Astrocyte (in vitro differentiated cells and primary cell): ENCODE results near the gene TTLL9. TPM values are rescaled to one million over a fixed set of nuclear protein-coding genes. Genes with fewer than 3 reads are reported as not detected.

Source experiments
- DNase-seq: peaks from one replicate; pipeline ENCODE4 v3.0.0-alpha.2; 2010; ENCODE audit warnings: low read depth
- FAIRE-seq: peaks from 2 replicates; lab custom pipeline; 2011; peaks lifted over from hg19 to GRCh38; lab: Jason Lieb, UNC
- H2AFZ ChIP-seq: 2 replicates; pipeline ENCODE4 v1.6.0; 2012; ENCODE audit warnings: low read depth, low read length, inconsistent platforms
- H3K27ac ChIP-seq: 2 replicates; pipeline ENCODE4 v1.5.1; 2011; ENCODE audit warnings: low read depth, low read length, inconsistent platforms
- H3K27me3 ChIP-seq: 2 replicates; pipeline ENCODE4 v1.6.0; 2011; ENCODE audit warnings: low read length, inconsistent platforms; ENCODE audit not compliant: insufficient read depth
- H3K36me3 ChIP-seq: 2 replicates; pipeline ENCODE4 v1.5.1; 2011; ENCODE audit warnings: low read length, inconsistent platforms; ENCODE audit not compliant: insufficient read depth
- H3K4me1 ChIP-seq: 2 replicates; pipeline ENCODE4 v1.5.1; 2011; ENCODE audit warnings: low read length, inconsistent platforms; ENCODE audit not compliant: insufficient read depth
- H3K4me2 ChIP-seq: 2 replicates; pipeline ENCODE4 v1.6.0; 2012; ENCODE audit warnings: low read length, inconsistent platforms
- H3K4me3 ChIP-seq: 2 replicates; pipeline ENCODE4 v1.5.1; 2011; ENCODE audit warnings: low read depth, mild to moderate bottlenecking, low read length, inconsistent platforms; ENCODE audit not compliant: insufficient read depth
- H3K79me2 ChIP-seq: 2 replicates; pipeline ENCODE4 v1.6.0; 2012; ENCODE audit warnings: mild to moderate bottlenecking, low read length, inconsistent platforms; ENCODE audit not compliant: insufficient read depth
- H3K9ac ChIP-seq: 2 replicates; pipeline ENCODE4 v1.6.0; 2012; ENCODE audit warnings: mild to moderate bottlenecking, low read length, inconsistent platforms
- H3K9me3 ChIP-seq: 2 replicates; pipeline ENCODE4 v1.5.1; 2012; ENCODE audit warnings: low read depth, mild to moderate bottlenecking, low read length, inconsistent platforms; ENCODE audit not compliant: insufficient read depth
- H4K20me1 ChIP-seq: 2 replicates; pipeline ENCODE4 v1.6.0; 2012; ENCODE audit warnings: low read length, inconsistent platforms; ENCODE audit not compliant: insufficient read depth
- H3K27ac Mint-ChIP-seq: one replicate; pipeline ENCODE4 v1.8.0; 2021; ENCODE audit warnings: mild to moderate bottlenecking, mixed read lengths; ENCODE audit not compliant: unreplicated experiment
- H3K27me3 Mint-ChIP-seq: one replicate; pipeline ENCODE4 v1.8.0; 2021; ENCODE audit warnings: low read depth, mixed read lengths; ENCODE audit not compliant: unreplicated experiment
- H3K36me3 Mint-ChIP-seq: one replicate; pipeline ENCODE4 v1.8.0; 2021; ENCODE audit warnings: low read depth, mixed read lengths; ENCODE audit not compliant: unreplicated experiment
- H3K4me1 Mint-ChIP-seq: one replicate; pipeline ENCODE4 v1.8.0; 2021; ENCODE audit warnings: low read depth, mixed read lengths; ENCODE audit not compliant: unreplicated experiment
- H3K4me3 Mint-ChIP-seq: one replicate; pipeline ENCODE4 v1.8.0; 2021; ENCODE audit warnings: mild to moderate bottlenecking, moderate library complexity, mixed read lengths; ENCODE audit not compliant: unreplicated experiment
- H3K9me3 Mint-ChIP-seq: one replicate; pipeline ENCODE4 v1.8.0; 2021; ENCODE audit warnings: mild to moderate bottlenecking, mixed read lengths; ENCODE audit not compliant: unreplicated experiment
- CTCF ChIP-seq: IDR thresholded peaks from 2 replicates; pipeline ENCODE4 v1.5.1; 2011; ENCODE audit warnings: low read depth, mild to moderate bottlenecking, inconsistent platforms, low read length, moderate library complexity; ENCODE audit not compliant: insufficient read depth
- EZH2 ChIP-seq: IDR thresholded peaks from 2 replicates; pipeline ENCODE4 v1.6.1; 2012; ENCODE audit warnings: mild to moderate bottlenecking, low read length, inconsistent platforms; ENCODE audit not compliant: insufficient read depth
- total RNA-seq: library from RNA; stranded (reverse); gene quantifications from 2 replicates; pipeline ENCODE4 v1.2.1, GENCODE V29; 2021

TTLL9 gene
- total RNA-seq, 1 donor from 2014 or later: 0.41 TPM

GRCh38 chr20:31848088-31848999 lies 22.1 kb upstream of the TTLL9 start:
- no peaks in the 10 kb centered on the region for H3K36me3 ChIP-seq
- H2AFZ ChIP-seq: no peak overlapping the region
- Mint-ChIP-seq H3K27ac (no peak overlapping the region), H3K4me3 (no peak overlapping the region), H3K36me3 (no peaks in the 10 kb centered on the region), H3K4me1 (peaks cover 16% of the 10 kb centered on the region), H3K27me3 (peaks cover 42% of the 10 kb centered on the region), H3K9me3 (peaks cover 10% of the 10 kb centered on the region)
- H3K27ac ChIP-seq: no peak overlapping the region
- FAIRE-seq: no peak
- H3K27me3 ChIP-seq: peaks cover 34% of the 10 kb centered on the region
- DNase-seq: no peak
- H3K4me2 ChIP-seq: no peak overlapping the region
- H3K4me1 ChIP-seq: peaks cover 23% of the 10 kb centered on the region
- H4K20me1 ChIP-seq: no peaks in the 10 kb centered on the region
- no peak for TF ChIP-seq CTCF
- H3K9me3 ChIP-seq: no peaks in the 10 kb centered on the region
- H3K4me3 ChIP-seq: no peak overlapping the region
- H3K9ac ChIP-seq: no peak overlapping the region
- H3K79me2 ChIP-seq: peaks cover 13% of the 10 kb centered on the region

GRCh38 chr20:31849306-31849930 lies 21.0 kb upstream of the TTLL9 start:
- Histone ChIP-seq H3K4me2 (no peak overlapping the region), H4K20me1 (no peaks in the 10 kb centered on the region), H3K4me1 (peaks cover 13% of the 10 kb centered on the region), H3K27me3 (peaks cover 41% of the 10 kb centered on the region), H3K36me3 (no peaks in the 10 kb centered on the region), H3K27ac (no peak overlapping the region), H3K9me3 (no peaks in the 10 kb centered on the region), H3K79me2 (peaks cover 4% of the 10 kb centered on the region), H3K4me3 (no peak overlapping the region), H2AFZ (no peak overlapping the region), H3K9ac (no peak overlapping the region)
- H3K36me3 Mint-ChIP-seq: no peaks in the 10 kb centered on the region
- no peak overlapping the region for H3K4me3 Mint-ChIP-seq
- no peak for TF ChIP-seq EZH2
- no peak for TF ChIP-seq CTCF
- FAIRE-seq (no peak), DNase-seq (no peak)
- peaks cover 42% of the 10 kb centered on the region for H3K27me3 Mint-ChIP-seq
- peaks cover 6% of the 10 kb centered on the region for H3K9me3 Mint-ChIP-seq
- peaks cover 6% of the 10 kb centered on the region for H3K4me1 Mint-ChIP-seq
- H3K27ac Mint-ChIP-seq: no peak overlapping the region
